Brain microvascular endothelial cell (primary cell): Measurements from ENCODE around the gene C11orf87.

Experiments used
- DNase-seq: peaks from one replicate; pipeline ENCODE4 v3.0.0-alpha.2; 2020
- H3K27ac ChIP-seq: fragments of 250-450 bp; sonication (Bioruptor Pico); 2 replicates; pipeline ENCODE4 v1.5.1; 2020; ENCODE audit warnings: mild to moderate bottlenecking, moderate library complexity
- H3K27me3 ChIP-seq: fragments of 250-450 bp; sonication (Bioruptor Pico); replicated peaks from 2 replicates; pipeline ENCODE4 v1.5.1; 2020; ENCODE audit warnings: mild to moderate bottlenecking
- H3K36me3 ChIP-seq: fragments of 250-450 bp; sonication (Bioruptor Pico); replicated peaks from 2 replicates; pipeline ENCODE4 v1.5.1; 2020; ENCODE audit warnings: mild to moderate bottlenecking
- H3K4me3 ChIP-seq: 2 replicates; pipeline ENCODE4 v1.5.1; 2011; ENCODE audit warnings: low read depth, mild to moderate bottlenecking, control low read depth, low read length, moderate library complexity
- in situ Hi-C: cut with HindIII; loops from 2 replicates; pipeline ENCODE4 v1.10.0; 2017; ENCODE audit warnings: low sequenced_read_pairs, low pct_ligation_motif_present
- TF ChIP-seq, protein P1 (sequence below): IDR thresholded peaks from 2 replicates; pipeline ENCODE4 v1.5.1; 2011; ENCODE audit warnings: low read depth, mild to moderate bottlenecking, moderate library complexity, low read length, control low read depth, inconsistent platforms; ENCODE audit errors: missing control alignments

C11orf87 gene

DNA sequence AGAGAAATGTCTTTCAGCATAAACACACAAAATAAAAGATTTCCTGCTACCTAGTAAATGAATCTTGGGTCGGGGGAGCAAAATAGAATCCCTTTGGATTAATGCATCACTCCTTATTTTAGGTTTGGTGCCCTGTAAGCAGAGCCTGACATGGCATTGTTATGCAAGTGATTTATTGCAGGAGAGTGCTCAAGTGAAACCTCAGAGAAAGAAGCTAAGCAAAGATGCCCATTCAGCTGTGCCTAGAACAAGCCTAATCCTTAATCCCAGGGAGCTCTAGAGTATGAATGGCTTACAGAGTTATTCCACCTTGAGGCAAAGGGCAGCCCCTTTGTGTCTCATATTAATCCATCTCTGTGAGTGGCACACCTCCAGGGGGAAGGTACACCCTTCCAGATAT lies 21.1 kb downstream of the C11orf87 start:
- in situ Hi-C loops = no loop called here
- TF ChIP-seq, protein P1, sequence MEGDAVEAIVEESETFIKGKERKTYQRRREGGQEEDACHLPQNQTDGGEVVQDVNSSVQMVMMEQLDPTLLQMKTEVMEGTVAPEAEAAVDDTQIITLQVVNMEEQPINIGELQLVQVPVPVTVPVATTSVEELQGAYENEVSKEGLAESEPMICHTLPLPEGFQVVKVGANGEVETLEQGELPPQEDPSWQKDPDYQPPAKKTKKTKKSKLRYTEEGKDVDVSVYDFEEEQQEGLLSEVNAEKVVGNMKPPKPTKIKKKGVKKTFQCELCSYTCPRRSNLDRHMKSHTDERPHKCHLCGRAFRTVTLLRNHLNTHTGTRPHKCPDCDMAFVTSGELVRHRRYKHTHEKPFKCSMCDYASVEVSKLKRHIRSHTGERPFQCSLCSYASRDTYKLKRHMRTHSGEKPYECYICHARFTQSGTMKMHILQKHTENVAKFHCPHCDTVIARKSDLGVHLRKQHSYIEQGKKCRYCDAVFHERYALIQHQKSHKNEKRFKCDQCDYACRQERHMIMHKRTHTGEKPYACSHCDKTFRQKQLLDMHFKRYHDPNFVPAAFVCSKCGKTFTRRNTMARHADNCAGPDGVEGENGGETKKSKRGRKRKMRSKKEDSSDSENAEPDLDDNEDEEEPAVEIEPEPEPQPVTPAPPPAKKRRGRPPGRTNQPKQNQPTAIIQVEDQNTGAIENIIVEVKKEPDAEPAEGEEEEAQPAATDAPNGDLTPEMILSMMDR = no peak
- Histone ChIP-seq H3K4me3 (no peak overlapping the region), H3K27ac (no peak overlapping the region), H3K27me3 (no peaks in the 10 kb centered on the region), H3K36me3 (no peaks in the 10 kb centered on the region)
- DNase-seq = no peak

DNA sequence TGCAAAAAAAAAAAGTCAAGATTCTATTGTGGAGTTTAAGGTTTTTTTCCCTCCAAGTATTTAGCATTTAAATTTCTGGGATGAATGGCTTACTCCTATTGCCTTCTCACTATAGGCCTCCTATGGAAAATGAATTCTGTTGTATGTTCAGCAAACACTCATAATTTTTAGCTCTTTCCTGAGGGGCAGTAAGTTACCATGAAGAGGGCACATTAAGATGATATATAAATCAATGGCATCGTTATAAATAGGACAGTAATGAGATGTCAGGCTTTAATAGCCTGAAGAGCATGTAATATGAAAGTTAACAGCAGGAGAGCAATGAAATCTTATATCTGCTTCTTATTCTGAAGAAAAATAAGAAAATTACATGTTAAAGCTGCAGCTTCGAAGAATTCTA lies 32.9 kb downstream of the C11orf87 start:
- no peak for DNase-seq

More for the DNA sequence above, 32.9 kb downstream of the C11orf87 start:
- Histone ChIP-seq H3K27ac (no peak overlapping the region), H3K27me3 (no peaks in the 10 kb centered on the region), H3K36me3 (no peaks in the 10 kb centered on the region), H3K4me3 (no peak overlapping the region)
- TF ChIP-seq, protein P1 = no peak
- in situ Hi-C loops = no loop called here
